Measurements from ENCODE around the gene GRK3.

- TF ChIP-seq GATA2 (IDR thresholded peaks at IDR 0.05; ENCODE audit: low read depth, low read length) (no peak), GATA3 (IDR thresholded peaks at IDR 0.05; ENCODE audit: low read depth, low read length) (no peak)
These were observed 108.0 kb downstream of the GRK3 start for GRCh38 chr22:25672289-25673084.

Measured in SH-SY5Y (cell line).